Activated CD4-positive, alpha-beta T cell treated with anti-CD3 and anti-CD28 coated beads for 48 hours (primary cell): Measurements from ENCODE around the gene KSR2.
"Not testable (repeated sequence)": the region's sequence is repeated elsewhere in the genome, so short reads cannot be mapped to it uniquely, and the experiment has no call there.

ENCODE experiments used
- DNase-seq: peaks from one replicate; pipeline ENCODE4 v3.0.0-alpha.2; 2020

Gene KSR2

DNA sequence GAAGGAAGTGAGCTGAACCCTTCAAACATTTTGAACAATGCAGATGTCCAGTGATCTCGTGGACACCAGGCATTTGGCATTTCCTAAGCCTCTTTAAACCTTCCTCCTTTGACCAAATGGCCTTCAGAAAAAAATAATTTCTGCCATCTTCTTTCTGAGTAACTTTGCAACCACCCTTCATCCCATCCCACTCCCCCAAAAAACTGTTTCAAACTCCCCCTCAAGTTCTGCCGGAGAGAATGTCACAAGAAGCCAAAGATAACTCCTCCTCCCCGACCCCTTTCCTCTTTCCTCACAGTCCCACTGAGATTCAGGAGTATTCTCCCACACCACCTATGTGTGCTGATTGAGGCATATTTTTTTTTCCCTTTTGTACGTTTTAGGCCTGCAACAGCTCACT lies 1.7 kb downstream of the KSR2 start:
- no peak for DNase-seq

DNA sequence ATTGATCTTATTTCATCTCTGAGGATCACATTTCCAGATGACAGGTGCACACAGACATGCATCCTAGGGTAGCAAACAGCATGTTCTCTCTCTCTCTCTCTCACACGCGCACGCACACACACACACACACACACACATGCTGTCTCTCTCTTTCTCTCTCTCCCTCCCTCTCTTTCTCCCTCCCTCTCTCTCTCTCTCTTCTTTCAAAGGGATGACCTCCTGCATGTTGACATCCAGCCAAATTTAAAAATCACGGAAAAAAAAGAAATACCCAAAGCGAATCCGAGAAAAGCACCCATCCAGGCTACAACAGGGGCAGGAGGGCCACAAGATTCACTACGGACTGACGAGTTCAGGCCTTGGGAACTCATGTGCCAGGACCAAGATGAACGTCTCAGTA lies 2.3 kb downstream of the KSR2 start:
- DNase-seq, result no peak

DNA sequence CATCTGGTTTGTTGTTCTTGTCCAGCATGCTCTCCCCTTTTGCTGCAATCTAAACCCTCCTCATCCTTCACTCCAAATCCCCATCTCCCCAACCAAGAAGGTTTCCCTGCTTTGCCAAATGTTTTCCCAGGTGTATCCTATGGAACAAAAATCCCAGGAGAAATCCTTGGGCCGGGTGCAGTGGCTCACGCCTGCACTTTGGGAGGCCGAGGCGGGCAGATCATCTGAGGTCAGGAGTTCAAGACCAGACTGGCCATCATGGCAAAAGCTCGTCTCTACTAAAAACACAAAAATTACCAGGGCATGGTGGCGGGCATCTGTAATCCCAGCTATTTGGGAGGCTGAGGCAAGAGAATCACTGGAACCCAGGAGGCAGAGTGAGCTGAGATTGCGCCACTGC lies 5.0 kb downstream of the KSR2 start:
- DNase-seq, result no peak

DNA sequence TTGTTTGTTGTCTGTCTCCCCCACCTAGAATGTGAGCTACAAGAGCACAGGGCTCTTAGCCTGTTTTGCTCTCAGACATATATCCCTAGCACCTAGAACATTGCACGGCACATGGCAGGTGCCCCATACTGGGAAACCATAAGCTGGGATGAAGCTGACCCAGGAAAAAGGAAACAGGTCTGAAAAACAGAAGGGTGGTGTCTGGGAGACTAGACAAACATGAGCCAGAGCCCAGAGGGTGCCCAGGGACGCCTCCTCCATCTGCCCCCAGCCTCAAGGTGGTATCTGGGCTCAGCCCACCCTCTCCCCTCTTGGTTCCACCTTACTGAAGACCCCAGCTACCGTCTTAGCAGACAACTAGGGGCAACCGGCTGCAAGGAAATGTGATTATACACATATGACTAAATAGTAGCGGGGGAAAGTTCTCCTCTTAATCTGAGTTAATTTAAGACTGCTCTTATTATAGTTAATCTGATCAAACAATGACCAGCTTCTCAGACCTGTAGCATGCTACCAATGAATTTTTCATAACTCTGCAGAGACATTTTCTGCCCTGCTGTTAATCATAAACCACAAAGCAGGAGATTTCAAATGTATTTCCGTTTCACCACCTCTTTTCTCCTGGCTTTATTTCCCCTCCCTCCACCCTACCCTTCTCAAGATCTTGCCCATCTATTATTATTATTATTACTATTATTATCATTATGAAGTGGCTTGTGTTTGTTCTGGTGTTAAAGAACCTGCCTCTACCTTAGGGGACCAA lies 31.9 kb downstream of the KSR2 start:
- no peak for DNase-seq

DNA sequence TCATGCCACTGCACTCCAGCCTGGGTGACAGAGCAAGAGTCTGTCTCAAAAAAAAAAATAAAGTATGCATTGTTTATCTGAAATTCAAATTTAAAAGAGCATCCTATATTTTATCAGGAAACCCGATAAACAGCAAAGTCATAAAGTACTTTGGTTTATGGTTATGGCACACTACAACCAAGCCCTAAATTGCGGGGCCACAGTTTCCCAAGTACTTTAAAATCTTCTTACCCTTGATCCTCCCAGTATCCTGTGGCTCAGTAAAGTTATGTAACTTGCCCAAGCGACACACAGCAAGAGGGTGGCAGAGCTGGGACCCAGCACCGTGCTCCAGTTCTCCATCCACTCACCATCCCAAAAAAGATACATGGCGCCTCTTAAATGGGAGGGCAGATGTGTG lies 35.2 kb downstream of the KSR2 start:
- DNase-seq, result no peak

DNA sequence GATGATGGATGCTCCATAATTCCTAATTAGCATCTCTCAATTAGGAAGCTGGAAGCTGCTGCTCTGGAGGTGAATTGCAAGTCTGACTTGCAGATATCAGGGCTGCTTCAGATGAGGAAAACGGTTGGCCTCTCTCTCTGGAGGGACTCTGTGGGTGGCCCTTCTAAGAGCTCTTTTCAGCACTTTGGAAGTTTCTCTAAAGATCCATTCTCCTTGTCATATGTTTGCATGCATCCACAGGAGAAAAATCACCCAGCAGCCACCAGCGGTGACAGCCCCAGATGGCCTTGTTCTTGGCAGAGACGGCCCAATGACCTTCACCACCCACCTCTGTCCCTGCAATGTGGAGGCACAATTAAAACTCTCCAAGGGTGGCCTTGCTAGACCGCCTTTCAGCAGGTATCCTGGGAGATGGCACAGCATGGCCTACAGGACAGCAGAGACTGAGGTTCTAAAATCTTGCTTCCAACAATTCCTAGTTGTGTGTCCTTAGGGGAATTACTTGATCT lies 42.3 kb downstream of the KSR2 start:
- DNase-seq, result no peak

DNA sequence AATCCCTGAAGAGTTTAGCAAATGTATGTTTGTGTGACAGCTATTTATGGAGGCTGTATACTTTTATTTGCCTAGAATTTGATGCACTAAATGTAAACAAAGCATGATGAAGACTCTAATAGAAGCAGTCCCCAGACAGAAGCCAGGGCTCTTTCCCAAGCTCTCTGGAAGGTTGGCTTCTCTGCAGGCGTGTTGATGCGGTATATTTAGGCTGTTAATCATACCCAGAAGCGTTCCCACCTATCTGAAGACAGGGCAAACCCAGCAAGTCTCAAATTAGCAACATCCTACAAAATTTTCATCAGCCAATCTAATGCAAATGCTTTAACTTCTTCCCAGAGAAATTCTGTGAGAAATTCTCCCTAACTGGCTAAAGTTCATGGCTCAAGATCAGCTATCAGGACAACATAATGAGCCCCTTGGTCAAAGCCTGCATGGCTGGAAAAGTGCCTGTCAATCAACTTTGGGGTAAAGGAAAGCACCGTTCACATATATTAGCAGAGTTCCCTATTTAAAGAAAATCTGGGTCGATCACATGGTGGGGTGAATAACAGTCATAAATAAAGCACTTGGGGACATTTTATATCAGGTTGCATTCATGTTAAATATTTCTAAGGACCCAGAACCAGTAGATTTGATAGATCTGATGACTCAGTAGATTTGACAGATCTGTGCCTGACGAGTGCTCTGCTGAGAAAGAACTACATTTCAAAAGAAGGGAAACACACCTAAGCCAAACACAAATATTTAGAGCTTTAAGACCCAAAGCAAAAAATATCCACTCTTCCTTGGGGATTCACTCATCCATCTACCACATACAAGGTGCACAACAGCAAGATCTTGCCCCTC lies 46.6 kb downstream of the KSR2 start:
- DNase-seq, result no peak

DNA sequence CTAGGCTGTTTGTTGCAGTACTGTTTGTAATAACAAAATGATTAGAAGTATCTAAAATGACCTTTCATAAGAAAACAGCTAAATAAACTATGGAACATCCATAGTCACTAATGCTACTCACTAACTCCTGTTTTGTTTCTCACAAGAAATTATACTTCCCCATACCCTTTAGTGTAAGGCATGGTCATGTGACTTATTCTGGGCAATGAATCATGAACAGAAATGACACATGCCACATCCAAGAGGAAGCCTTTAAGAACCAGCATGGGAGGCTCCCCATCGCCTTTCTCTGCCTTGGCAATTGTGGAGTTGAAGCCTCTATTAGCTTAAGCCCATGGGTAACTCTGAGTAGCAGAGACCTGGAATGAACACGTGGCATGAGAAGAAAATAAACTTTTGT lies 49.3 kb downstream of the KSR2 start:
- DNase-seq, result no peak

DNA sequence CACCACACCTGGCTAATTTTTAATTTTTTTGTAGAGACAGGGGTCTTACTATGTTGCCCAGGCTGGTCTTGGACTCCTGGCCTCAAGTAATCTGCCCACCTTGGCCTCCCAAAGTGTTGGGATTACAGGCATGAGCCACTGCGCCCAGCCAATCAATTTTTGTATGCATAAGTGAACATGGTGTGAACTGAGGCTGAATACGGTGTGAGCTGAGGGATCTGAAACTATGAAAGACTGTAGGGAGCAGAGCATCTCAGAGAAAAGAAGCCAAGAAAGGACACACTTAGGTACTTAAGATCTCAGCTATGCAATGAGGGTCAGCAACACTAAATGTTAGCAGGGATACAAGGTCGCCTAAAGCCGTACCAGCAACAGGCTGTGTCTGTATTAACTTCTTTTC lies 54.1 kb downstream of the KSR2 start:
- no peak for DNase-seq

DNA sequence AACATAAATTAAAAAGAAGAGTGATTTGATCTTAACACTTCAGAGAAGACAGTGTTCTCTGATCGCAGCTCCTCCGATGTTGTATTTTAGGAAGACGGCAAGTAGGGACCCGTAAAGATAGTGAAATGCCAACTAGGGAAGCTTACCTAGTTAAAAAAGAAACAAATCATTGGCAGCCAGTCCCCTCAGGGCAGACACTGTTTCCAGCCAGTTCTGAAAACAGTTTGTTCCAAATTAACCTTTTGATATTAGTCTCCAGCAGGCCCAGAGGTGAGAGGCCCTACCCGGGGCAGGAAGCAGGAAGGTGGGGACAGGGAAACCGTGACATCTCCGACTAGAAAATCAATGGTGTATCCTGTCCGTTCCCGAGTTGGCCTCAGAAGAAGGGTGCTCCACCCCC lies 56.0 kb downstream of the KSR2 start:
- no peak for DNase-seq

DNA sequence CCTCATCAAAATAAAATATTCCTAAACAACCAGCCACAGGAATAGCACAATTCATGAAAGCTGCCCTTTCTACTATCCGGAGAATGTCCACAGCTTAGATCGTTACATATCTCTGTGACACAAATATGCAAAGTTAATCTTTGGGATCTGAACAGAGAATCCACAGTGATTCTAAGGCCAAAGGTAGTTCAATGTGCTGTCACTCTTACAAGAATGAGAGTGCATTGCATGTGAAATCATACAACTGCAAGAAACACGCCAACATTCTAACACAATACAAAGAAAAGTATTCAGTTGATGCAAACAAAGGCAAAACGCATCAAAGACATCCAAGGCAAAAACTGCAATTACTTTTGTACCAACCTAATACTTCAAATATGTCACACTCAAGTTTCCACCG lies 60.4 kb downstream of the KSR2 start:
- no peak for DNase-seq

DNA sequence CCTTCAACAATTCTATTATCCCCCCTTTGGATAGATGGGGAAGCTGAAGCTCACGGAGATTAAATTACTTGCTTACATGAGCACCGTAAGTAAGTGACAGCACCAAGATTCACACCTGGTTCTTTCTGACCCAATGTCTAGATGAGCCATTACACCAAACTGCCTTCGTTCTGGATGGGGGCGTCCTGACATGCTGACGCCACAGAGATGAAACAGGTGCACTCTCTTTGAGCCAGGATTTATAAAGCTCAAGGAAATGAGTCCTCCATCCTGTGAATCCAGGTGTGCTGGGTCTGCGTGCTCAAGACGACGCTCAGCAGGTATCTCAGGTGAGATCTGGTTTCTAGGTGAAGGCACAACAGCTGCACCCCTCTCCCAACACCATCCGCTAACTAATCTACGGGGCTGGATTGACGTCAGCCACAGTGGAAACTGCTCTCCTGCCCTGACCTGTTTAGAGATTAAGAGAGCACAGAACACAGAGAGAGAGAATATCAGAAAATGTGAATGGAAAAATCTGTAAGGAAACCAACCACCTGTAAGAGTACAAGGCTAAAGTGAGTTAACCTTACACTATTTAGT lies 61.6 kb downstream of the KSR2 start:
- DNase-seq, result no peak

DNA sequence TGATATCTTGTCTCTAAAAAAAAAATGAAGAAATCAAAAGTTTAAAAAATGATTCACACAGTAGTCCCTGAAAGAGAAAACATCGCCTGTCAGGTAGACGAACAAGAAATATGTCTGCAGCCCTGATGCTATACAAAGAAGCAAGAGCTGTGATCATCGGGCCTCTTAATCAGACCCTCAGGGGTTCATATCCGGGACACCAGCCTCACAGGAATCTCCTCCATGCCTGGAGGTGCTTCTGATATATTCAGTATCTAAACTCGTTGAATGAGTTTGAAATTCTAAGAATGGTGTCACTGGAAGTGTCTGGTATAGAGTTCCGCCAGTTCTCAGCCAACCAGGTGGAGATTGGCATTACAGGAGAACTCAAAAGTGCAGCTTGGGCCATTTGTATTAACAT lies 64.7 kb downstream of the KSR2 start:
- DNase-seq, result no peak

DNA sequence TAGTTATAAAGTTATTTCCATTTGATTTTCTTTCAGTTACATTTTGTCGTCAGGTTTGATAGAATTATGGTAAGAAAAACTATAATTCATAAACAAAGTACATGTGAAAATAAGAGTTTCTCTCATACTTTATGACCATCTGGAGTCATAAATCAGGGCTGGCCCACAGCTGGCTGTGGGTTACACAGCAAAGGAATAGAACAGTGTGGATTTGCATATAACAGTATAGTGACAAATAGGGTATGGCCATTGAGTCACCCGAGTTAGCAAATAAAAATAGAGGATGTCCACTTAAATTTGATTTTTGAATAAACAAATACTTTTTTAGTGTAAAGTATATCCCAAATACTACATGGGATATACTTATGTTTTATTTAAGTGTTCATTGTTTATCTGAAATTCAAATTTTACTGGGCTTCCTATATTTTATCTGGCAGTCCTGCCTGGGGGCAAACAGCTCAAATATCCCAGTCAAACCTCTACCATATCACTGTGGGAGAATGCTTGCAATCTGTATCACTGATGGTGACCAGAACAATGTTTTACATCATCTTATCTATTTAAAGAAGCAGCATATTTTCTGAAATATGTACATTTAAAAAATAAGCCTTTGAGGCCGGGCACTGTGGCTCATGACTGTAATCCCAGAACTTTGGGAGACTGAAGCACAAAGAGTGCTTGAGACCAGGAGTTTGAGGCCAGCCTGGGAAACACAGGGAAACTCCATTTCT lies 65.5 kb downstream of the KSR2 start:
- DNase-seq, result no peak

DNA sequence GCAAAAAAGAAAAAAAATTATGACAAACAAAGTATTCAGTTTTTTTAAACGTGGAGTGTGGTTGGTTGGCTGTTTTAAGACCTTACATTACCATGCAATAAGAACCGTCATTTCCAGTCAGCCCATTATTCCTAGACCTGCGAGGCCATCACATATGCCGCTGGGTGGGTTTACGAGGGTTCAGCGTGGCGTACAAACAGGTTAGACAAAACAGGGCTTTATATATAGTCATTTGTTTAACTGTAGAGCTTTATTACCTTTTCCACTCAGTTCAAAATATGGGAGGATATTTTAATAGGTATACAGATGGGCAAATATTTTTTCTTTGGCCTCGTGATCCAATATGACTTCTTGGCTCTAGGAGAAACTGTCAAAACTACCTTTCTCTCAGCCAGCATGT lies 67.2 kb downstream of the KSR2 start:
- DNase-seq, result no peak

DNA sequence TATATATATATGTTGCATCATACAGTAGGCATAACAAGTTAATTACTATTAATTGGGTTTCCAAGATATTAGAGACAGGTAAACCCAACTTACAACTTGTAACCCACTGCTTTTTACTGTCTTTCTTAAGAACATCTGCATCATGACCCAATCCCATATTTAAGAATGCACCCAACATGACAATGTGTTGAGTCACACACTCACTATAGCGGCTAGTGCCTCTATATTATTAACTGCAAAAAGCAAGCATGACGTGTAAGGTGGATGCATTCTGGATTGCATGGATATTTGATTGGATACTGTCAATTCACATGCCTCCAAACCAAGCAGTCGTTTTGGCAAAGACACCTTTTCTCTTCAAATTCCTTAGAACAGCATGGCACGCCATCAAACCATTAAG lies 68.2 kb downstream of the KSR2 start:
- no peak for DNase-seq

DNA sequence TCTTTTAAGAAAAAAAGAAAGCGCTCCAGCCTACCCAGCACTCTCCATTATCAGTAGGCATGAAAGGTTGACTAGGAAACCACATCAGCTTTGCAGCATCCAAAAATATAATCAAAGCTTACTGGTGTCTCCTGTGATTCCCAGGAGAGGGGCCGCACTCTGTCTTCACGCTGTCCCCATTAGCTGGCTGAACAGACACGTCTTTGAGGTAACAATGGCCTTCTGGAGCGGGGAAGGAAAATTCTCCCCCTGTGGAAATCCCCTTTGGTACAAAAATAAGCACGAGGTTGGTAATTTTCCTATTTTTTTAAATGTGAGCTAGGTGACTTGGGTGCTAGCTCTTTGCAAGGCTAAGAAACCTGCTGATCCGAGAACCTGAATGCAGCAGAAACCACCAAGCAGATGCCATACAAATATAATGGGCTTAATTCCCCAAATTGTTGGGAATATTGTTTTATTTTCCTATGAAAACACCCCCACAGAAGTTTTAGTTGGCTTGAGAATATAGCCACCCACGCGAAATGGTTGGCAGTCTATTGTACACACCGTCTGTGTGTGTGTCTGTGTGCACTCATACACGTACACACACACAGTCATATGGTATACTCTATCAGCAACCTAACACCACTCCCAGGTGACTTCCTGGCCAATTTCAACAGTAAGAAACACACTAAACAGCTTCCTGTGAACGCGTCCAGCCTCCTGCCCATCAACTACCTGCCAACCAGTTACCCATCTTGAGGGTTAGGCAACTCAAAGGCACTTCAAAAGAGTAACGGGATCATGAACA lies 71.2 kb downstream of the KSR2 start:
- DNase-seq, result no peak

DNA sequence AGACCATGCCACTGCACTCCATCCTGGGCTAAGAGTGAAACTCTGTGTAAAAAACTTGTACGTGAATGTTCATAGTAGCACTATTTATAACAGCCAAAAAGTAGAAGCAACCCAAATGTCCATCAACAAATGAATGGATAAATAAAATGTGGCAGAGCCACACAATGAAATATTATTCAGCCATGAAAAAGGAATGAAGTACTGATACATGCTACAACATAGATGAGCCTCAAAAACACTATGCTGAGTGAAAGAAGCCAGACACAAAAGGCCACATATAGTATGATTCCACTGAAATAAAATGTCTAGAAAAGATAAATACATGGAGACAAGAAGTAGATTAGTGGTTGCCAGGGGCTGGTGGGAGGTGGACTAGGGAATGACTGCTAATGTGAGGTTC lies 72.8 kb downstream of the KSR2 start:
- DNase-seq, result no peak

DNA sequence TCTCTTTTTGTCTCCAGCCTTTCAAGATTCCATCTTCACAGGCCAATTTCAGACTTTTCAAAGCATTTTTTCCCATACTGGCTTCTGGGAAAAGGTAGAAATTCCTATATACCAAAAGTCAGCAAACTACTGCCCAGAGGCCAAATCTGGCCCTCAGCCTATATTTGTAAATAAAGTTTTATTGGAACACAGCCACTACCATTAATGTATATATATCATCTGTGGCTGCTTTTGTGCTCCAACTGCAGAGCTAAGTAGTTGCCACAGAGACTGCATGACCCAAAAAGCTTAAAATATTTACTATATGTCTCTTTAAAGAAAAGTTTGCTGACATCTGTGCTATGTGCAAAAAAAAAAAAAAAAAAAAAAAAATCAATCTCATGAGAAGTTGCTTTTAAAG lies 76.3 kb downstream of the KSR2 start:
- no peak for DNase-seq

DNA sequence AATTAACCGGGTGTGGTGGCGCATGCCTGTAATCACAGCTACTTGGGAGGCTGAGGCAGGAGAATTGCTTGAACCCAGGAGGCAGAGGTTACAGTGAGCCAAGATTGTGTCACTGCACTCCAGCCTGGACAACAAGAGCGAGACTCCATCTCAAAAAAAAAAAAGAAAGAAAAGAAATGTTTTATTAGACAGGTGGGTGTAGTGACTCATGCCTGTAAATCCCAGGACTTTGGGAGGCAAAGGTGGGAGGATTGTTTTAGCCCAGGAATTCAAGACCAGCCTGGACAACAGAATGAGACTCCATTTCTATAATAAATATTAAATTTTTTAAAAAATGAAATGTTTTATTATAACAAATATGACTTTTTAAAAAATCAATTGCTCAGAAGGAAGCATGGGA lies 77.5 kb downstream of the KSR2 start:
- not testable (repeated sequence) for DNase-seq

DNA sequence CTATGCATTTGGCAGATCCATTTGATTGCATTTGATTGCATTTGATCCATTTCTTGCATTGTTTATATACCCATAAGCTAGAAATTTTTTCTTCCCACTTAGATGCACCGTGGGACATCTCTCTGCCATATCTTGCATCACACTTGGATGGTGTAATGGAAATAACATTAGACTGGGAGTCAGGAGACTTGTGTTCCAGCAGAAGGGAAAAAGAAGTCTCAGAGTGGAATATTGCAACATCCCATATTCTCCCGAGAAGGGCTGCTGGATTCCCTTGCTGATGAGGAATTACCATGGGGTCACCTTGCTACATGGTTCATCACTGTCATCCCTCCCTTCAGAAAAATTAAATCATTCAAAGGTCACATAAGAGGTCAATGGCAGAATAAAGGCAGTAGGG lies 78.1 kb downstream of the KSR2 start:
- DNase-seq, result no peak

DNA sequence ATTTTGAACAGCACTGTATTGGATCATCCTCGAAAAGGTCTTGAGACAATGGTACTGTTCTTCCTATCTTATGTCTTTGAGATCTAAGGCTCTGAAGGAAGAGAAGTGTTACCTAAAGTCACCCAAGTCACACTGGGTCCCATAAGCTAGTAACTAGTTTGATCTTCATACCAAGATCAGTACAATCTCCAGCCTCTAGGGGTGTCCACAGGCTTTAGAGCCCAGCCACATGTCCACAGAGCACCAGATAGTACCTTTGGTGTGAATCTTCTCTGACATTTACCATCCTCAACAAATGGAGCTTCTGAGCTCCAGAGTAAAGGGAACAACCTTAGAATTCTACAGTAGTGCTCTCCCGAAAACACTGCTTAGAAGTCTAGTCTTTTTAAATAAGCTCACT lies 78.7 kb downstream of the KSR2 start:
- DNase-seq, result no peak
